ENCODE data around the gene NFIA.

The NFIA gene

GRCh38 chr1:61506236-61506635 lies 423.9 kb downstream of the NFIA start:
- TF ChIP-seq CTCF (IDR thresholded peaks at IDR 0.05; ENCODE audit: extremely low read depth, missing control alignments): no peak
- DNase-seq (ENCODE audit: low spot score): no peak

- no peak for DNase-seq (ENCODE audit: low spot score)
- TF ChIP-seq CTCF (IDR thresholded peaks at IDR 0.05; ENCODE audit: extremely low read depth, missing control alignments): no peak
Observed at GRCh38 chr1:61506944-61507500, 424.7 kb downstream of the NFIA start.
